Measurements from ENCODE around the gene PDE4A. TPM values are rescaled to one million over a fixed set of nuclear protein-coding genes. Genes with fewer than 3 reads are reported as not detected.

PDE4A gene
- 3.3 and 6.2 TPM in 2 replicates for total RNA-seq

DNA sequence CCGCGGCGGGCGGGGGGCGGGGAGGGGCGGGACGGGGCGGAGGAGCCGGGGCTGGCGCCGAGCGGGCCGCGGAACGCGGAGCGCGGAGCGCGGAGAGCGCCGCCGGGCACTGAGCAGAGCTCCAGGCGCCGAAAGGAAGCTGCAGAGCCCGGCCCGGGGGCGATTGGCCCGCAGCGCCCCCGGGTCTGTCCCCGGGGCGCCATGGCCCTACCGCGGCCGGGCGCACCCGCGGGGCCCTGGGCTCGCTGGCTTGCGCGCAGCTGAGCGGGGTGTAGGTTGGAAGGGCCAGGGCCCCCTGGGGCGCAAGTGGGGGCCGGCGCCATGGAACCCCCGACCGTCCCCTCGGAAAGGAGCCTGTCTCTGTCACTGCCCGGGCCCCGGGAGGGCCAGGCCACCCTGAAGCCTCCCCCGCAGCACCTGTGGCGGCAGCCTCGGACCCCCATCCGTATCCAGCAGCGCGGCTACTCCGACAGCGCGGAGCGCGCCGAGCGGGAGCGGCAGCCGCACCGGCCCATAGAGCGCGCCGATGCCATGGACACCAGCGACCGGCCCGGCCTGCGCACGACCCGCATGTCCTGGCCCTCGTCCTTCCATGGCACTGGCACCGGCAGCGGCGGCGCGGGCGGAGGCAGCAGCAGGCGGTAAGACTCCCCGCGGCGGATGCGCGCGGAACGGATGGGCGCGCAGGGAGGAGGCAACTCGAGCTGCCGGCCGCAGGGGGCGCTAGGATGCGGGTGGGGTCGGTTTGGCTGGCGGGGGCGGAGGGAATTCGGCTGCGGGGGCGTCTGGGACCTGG lies at the start of gene PDE4A:
Gene PDE4A, plus strand, starts transcription at position 95 of the 796 bp plus-strand sequence. Its CDS starts 227 bp downstream, at position 322.

DNA sequence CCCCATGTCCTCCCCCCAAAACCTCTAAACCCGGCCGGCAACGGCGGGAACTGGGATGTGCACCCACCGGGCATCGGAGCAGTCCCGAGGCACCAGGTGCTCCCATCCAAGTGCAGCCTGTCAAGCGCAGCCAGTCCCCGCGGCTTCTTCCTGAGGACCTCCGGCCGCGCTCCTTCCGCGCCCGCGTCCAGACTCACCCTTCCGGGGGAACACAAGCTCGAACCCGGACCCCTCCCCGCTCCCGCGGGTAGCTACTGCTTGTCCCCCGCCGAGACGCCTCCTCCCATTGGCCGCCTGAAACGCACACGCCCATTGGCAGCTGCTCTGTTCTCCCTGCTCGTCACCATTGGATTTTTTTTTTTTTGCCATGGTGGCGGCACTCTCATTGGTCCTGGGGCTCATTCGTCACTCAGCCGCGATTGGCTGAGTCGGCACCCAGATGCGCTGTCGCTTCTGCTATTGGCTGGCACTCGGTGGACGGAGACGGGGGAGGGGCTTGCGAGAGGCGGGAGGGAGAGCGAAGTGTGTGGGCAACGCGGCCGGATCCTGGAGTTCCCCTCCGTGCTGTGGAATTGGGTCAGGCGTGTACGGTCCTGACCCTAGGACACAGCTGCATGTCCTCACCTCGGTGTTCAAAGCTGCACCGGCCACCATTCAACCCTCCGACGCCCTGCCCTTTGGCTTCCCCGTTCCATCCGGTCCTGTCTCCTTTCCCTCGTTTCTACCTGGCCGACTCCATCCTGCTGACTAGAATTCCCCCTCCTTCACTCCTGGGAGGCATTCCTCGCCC lies 39.8 kb upstream of the PDE4A start, which contains the start of gene TYK2:
Gene TYK2, minus strand, starts transcription at position 260 of the 790 bp plus-strand sequence. CDS start 2,166 bp downstream, outside the sequence.

DNA sequence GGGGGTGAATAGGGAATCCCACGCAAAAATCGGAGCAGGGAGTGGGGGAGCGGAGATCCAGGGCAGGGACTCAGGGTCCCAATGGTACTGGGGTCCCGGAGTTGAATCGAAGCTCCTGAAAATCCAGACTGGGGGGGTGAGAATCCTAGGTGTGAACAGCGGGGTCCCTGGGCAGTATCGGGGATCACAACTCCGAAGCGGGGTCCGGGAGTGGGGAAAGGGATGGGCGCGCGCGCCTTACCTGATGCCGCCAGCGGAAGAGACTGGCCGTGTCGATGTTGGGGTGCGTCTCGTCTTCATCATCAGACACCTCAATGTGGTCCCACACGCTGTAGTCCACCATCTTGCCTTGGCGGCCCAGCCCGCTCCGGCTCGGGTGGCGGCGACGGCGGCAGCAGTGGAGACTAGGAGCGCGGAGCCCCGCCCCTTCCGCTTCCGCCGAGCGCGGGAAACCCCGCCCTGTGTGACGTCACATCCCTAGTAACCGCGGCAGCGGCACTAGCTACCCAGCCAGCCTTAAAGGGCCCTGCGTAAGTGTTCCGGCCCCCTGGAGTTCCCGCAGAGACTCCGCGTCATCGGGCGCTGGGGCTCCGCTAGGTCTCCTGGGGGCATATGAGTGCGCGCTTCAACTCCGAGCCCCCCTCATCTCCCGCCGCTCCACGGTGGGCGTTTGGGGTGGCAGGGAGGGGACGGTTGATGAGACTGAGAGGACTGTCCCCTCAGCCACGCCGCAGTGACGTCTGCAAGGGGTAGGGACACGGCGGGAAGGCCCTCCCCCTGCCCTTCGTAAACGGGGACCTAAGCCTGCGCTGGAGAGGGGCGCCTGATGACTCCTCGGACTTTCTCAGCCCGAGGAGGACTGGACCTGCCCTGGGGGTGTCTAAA lies 17.0 kb upstream of the PDE4A start, which contains the start of gene CDC37:
Gene CDC37, minus strand, starts transcription at position 406 of the 885 bp plus-strand sequence. Its CDS starts 63 bp downstream, at position 343.

DNA sequence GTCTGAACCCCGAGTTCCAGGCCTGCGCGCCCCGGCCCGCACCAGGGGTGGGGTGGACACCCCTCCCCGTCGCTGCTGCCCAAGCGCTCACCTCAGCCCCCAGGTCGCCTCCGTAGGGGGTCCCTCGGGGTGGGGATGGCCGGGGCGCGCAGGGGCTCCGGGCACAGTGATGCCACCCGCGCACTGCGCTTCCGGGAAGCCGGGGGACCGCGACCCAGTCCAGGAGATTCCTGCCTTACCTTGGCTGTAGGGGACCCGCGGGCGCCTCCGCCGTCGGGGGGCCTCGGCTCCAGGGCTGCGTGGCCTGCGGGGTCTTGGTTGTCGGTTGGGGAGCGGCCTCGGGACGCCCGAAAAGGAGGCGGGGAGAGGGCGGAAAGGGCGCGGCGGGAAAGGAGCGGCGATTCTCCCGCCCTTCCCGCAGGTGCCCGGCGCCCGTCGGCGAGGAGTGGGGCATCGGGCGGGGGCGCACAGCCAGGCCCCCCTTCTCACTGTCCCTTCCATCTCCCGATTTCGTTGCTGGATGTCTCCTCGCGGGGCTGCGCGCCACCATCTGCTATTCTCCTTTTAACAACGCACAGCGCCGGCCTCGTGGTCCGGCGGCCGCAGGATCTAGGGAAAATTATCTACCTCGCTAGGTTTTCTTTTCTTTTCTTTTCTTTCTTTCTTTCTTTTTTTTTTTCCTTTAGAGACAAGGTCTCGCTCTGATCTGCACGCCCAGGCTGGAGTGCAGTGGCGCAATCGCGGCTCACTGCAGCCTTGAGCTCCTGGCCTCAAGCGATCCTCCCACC lies 82.9 kb downstream of the PDE4A start, which contains the start of gene KEAP1:
Gene KEAP1, minus strand, starts transcription at position 355 of the 788 bp plus-strand sequence. CDS start 3,323 bp downstream, outside the sequence.

DNA sequence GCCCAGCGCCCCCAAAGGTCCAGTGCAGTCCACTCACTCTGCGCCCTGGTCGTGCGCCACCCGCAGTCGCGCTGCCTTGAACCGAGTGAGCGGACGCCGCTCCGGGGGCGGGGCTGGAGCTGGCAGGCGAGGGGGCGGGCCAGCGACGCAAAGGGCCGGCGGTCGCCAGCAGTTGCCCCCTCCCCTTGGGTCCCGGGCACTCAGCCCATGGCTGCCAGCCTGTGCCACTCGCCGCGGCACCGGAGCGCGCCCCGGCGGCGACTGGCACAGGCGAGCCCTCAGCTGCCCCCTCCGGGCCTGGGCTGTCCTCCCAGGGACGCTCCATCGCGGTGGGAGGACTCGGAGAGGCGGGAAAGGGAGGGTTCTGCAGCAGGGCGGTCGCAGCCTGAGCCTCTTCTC lies 97.0 kb downstream of the PDE4A start, which contains the start of gene S1PR5:
Gene S1PR5, minus strand, starts transcription at position 87 of the 399 bp plus-strand sequence. CDS start 2,436 bp downstream, outside the sequence.

Other genes starting within 250 kb of the PDE4A start
- gene DNMT1, start 225.6 kb upstream of the PDE4A start, total RNA-seq = 22.6 and 71.1 TPM in 2 replicates
- 12.5 and 17.1 TPM in 2 replicates for gene S1PR2, start 189.2 kb upstream of the PDE4A start, total RNA-seq
- gene MRPL4, start 168.3 kb upstream of the PDE4A start, total RNA-seq = 17.8 and 31.2 TPM in 2 replicates
- 23.2 and 26.8 TPM in 2 replicates for gene ICAM1, start 149.4 kb upstream of the PDE4A start, total RNA-seq
- 1.9 and 2.1 TPM in 2 replicates for gene ICAM4, start 133.6 kb upstream of the PDE4A start, total RNA-seq
- 11.0 and 20.3 TPM in 2 replicates for gene ICAM5, start 130.6 kb upstream of the PDE4A start, total RNA-seq
- gene ZGLP1, start 110.7 kb upstream of the PDE4A start, total RNA-seq = 0.59 and 1.1 TPM in 2 replicates
- gene FDX2, start 104.5 kb upstream of the PDE4A start, total RNA-seq = 16.3 and 16.8 TPM in 2 replicates
- 11.6 and 33.9 TPM in 2 replicates for gene RAVER1, start 87.0 kb upstream of the PDE4A start, total RNA-seq
- 5.1 and 7.7 TPM in 2 replicates for gene ICAM3, start 80.9 kb upstream of the PDE4A start, total RNA-seq
- gene TYK2, start 40.0 kb upstream of the PDE4A start, total RNA-seq = 67.4 and 86.4 TPM in 2 replicates
- 177 and 241 TPM in 2 replicates for gene CDC37, start 17.0 kb upstream of the PDE4A start, total RNA-seq
- gene KEAP1, start 82.8 kb downstream of the PDE4A start, total RNA-seq = 68.0 and 81.0 TPM in 2 replicates
- gene S1PR5, start 96.9 kb downstream of the PDE4A start, total RNA-seq = 5.4 and 7.4 TPM in 2 replicates
- 10.7 and 15.6 TPM in 2 replicates for gene ATG4D, start 123.4 kb downstream of the PDE4A start, total RNA-seq
- gene KRI1, start 145.5 kb downstream of the PDE4A start, total RNA-seq = 8.0 and 9.8 TPM in 2 replicates
- gene CDKN2D, start 148.4 kb downstream of the PDE4A start, total RNA-seq = 6.8 and 8.7 TPM in 2 replicates
- not detected in 2 replicates for gene AP1M2, start 166.8 kb downstream of the PDE4A start, total RNA-seq
- 42.5 and 59.3 TPM in 2 replicates for gene SLC44A2, start 205.0 kb downstream of the PDE4A start, total RNA-seq
- gene ILF3, start 233.8 kb downstream of the PDE4A start, total RNA-seq = 87.6 and 151 TPM in 2 replicates

All from smooth muscle cell of the umbilical artery (primary cell).